Endothelial cell of umbilical vein (primary cell): ENCODE data around the gene SCPEP1. TPM values are rescaled to one million over a fixed set of nuclear protein-coding genes. Genes with fewer than 3 reads are reported as not detected.

Experiments
- BruUV-seq: library from RNA; stranded (reverse); fragments of 400-500 nt; replicated peaks from 2 replicates; lab custom pipeline; 2021; lab: Mats Ljungman, UMichigan
- CTCF ChIA-PET: fragments of 300-600, 350-600 bp; sonication (Branson Sonifier 250); formaldehyde crosslinking; loops from one replicate; lab custom pipeline; 2021; ENCODE audit warnings: antibody characterized with exemption, inconsistent platforms; lab: Charles Lee
- POLR2A ChIA-PET: fragments of 300-600, 350-600 bp; sonication (Branson Sonifier 250); formaldehyde crosslinking; loops from one replicate; lab custom pipeline; 2021; ENCODE audit warnings: antibody characterized with exemption, inconsistent platforms; lab: Charles Lee
- DNase-seq: peaks from one replicate; pipeline ENCODE4 v3.0.0-alpha.2; 2011; ENCODE audit warnings: low read depth, low spot score
- FAIRE-seq: peaks from 2 replicates; lab custom pipeline; 2011; peaks lifted over from hg19 to GRCh38; lab: Jason Lieb, UNC
- H2AFZ ChIP-seq: 2 replicates; pipeline ENCODE4 v1.6.0; 2012; ENCODE audit warnings: low read depth, low read length, control low read depth, inconsistent platforms
- H3K27ac ChIP-seq: 2 replicates; pipeline ENCODE4 v1.5.1; 2011; ENCODE audit warnings: low read depth, mild to moderate bottlenecking, control low read depth, low read length, moderate library complexity; ENCODE audit not compliant: insufficient read depth
- H3K27me3 ChIP-seq, 2 experiments: 2 replicates each; pipeline versions ENCODE4 v1.6.0 to v1.6.1; 2011; ENCODE audit warnings: low read length in 2 of 2, mixed read lengths in 1 of 2; ENCODE audit not compliant: control insufficient read depth in 2 of 2, insufficient read depth in 2 of 2
- H3K36me3 ChIP-seq, 2 experiments: 2 replicates in 1 of 2; 3 replicates in 1 of 2; pipeline ENCODE4 v1.5.1; 2011; ENCODE audit warnings: low read length in 2 of 2, mild to moderate bottlenecking in 1 of 2, moderate library complexity in 1 of 2; ENCODE audit not compliant: control insufficient read depth in 2 of 2, insufficient read depth in 2 of 2; ENCODE audit errors: extremely low read depth in 1 of 2
- H3K4me1 ChIP-seq: 3 replicates; pipeline ENCODE4 v1.5.1; 2011; ENCODE audit warnings: mild to moderate bottlenecking, low read length; ENCODE audit not compliant: control insufficient read depth, insufficient read depth; ENCODE audit errors: extremely low read depth
- H3K4me2 ChIP-seq: 2 replicates; pipeline ENCODE4 v1.6.1; 2011; ENCODE audit warnings: low read length, control low read depth, mixed read lengths; ENCODE audit not compliant: insufficient read depth
- H3K4me3 ChIP-seq, 3 experiments: fragments of 200-600 bp in 1 of 3; sonication (generic), shearing (Covaris generic) in 1 of 3; replicated peaks in 1 of 3; 2 replicates each; pipeline ENCODE4 v1.5.1; 2011 to 2016; ENCODE audit warnings: control low read depth in 3 of 3, low read length in 3 of 3, mild to moderate bottlenecking in 2 of 3, inconsistent platforms in 1 of 3, low read depth in 1 of 3, moderate library complexity in 1 of 3; ENCODE audit not compliant: insufficient read depth in 1 of 3
- H3K79me2 ChIP-seq: 2 replicates; pipeline ENCODE4 v1.6.0; 2012; ENCODE audit warnings: low read length, inconsistent platforms; ENCODE audit not compliant: control insufficient read depth, insufficient read depth
- H3K9ac ChIP-seq: replicated peaks from 2 replicates; pipeline ENCODE3; 2011; ENCODE audit warnings: low read length, control low read depth; ENCODE audit not compliant: insufficient read depth; ENCODE audit errors: extremely low read depth
- H3K9me1 ChIP-seq: replicated peaks from 3 replicates; pipeline ENCODE4 v1.6.0; 2011; ENCODE audit warnings: mild to moderate bottlenecking, low read length; ENCODE audit not compliant: control insufficient read depth, insufficient read depth; ENCODE audit errors: extremely low read depth
- H3K9me3 ChIP-seq: replicated peaks from 2 replicates; pipeline ENCODE4 v1.5.1; 2012; ENCODE audit warnings: low read length, inconsistent platforms; ENCODE audit not compliant: control insufficient read depth, insufficient read depth
- H4K20me1 ChIP-seq: replicated peaks from 2 replicates; pipeline ENCODE3; 2011; ENCODE audit warnings: mild to moderate bottlenecking, low read length; ENCODE audit not compliant: control insufficient read depth, insufficient read depth; ENCODE audit errors: extremely low read depth
- CTCF ChIP-seq, 2 donors: IDR thresholded peaks; 1 replicate in 1 of 2; 2 replicates in 1 of 2; pipeline ENCODE4 v1.5.1; 2011; ENCODE audit warnings: low read length in 2 of 2, mild to moderate bottlenecking in 2 of 2, moderate library complexity in 2 of 2, control low read depth in 1 of 2, inconsistent platforms in 1 of 2, low read depth in 1 of 2; ENCODE audit not compliant: insufficient read depth in 1 of 2; ENCODE audit errors: extremely low read depth in 1 of 2
- EZH2 ChIP-seq: IDR thresholded peaks from 2 replicates; pipeline ENCODE4 v1.6.1; 2012; ENCODE audit warnings: borderline replicate concordance, low read depth, mild to moderate bottlenecking, moderate library complexity, low read length, inconsistent platforms; ENCODE audit not compliant: severe bottlenecking
- FOS ChIP-seq: IDR thresholded peaks from 2 replicates; pipeline ENCODE4 v1.6.1; 2011; ENCODE audit warnings: mild to moderate bottlenecking, low read length, moderate library complexity, borderline replicate concordance; ENCODE audit not compliant: insufficient read depth
- GATA2 ChIP-seq: IDR thresholded peaks from 2 replicates; pipeline ENCODE4 v1.7.0; 2011; ENCODE audit warnings: low read depth, mild to moderate bottlenecking, moderate library complexity, mixed read lengths, low read length; ENCODE audit not compliant: insufficient read length, insufficient read depth
- JUN ChIP-seq: IDR thresholded peaks from 2 replicates; pipeline ENCODE4 v1.6.1; 2011; ENCODE audit warnings: borderline replicate concordance, low read depth; ENCODE audit not compliant: insufficient read length, insufficient read depth
- MAX ChIP-seq: IDR thresholded peaks from 2 replicates; pipeline ENCODE4 v1.6.1; 2011; ENCODE audit not compliant: insufficient read depth, insufficient read length
- MYC ChIP-seq: IDR thresholded peaks from one replicate; pipeline ENCODE4 v1.6.1; 2011; ENCODE audit warnings: mild to moderate bottlenecking, low read depth, low read length
- POLR2A ChIP-seq: IDR thresholded peaks from 2 replicates; pipeline ENCODE4 v1.6.1; 2012; ENCODE audit warnings: low read depth, mild to moderate bottlenecking, control low read depth, low read length
- POLR2AphosphoS5 ChIP-seq: IDR thresholded peaks from 2 replicates; pipeline ENCODE4 v1.6.1; 2012; ENCODE audit warnings: low read depth, mild to moderate bottlenecking, control low read depth, low read length, moderate library complexity; ENCODE audit not compliant: insufficient read depth
- dilution Hi-C: fragments of 300-500 bp; cut with MboI; formaldehyde crosslinking; loops from one replicate; pipeline ENCODE4 v1.15.0; 2019; ENCODE audit warnings: low sequenced_read_pairs; ENCODE audit not compliant: extremely low pct_ligation_motif_present
- intact Hi-C: fragments of 100-400 bp; cut with micrococcal nuclease; formaldehyde crosslinking; loops from one replicate; pipeline ENCODE4 v1.10.0; 2022
- polyA plus RNA-seq, 4 experiments: library from polyadenylated mRNA; depleted of rRNA in 3 of 4; stranded (reverse) in 3 of 4; unstranded in 1 of 4; fragments of >200 nt; gene quantifications; 2 replicates each; pipeline versions ENCODE4 v1.2.1 to v1.2.3, GENCODE V29; 2011 to 2012; ENCODE audit warnings: missing spikeins in 1 of 4
- total RNA-seq: library from RNA; stranded (reverse); gene quantifications from 2 replicates; pipeline ENCODE4 v1.2.3, GENCODE V29; 2021

Gene SCPEP1
- total and polyA plus RNA-seq, 2 donors (not counting 3 experiments of a cell fraction or from before 2014, with no cell fraction given), result 38.6 to 43.6 TPM

- no peaks in the 10 kb centered on the region for H4K20me1 ChIP-seq
- no peaks in the 10 kb centered on the region for H3K9me3 ChIP-seq
- no peak overlapping the region for H3K4me2 ChIP-seq
- ChIA-PET POLR2A (no interaction called here), CTCF (interaction anchor here (1.1 kb wide), 1 partner anchor 24 kb away, joined by 3 read pairs; no protein-coding TSS in a partner anchor)
- no peaks in the 10 kb centered on the region for H3K79me2 ChIP-seq
- dilution Hi-C loops, result no loop called here
- no peaks in the 10 kb centered on the region for H3K4me1 ChIP-seq
- no TSS peak for BruUV-seq
- H2AFZ ChIP-seq, result no peak overlapping the region
- no peak overlapping the region for H3K9ac ChIP-seq
- H3K9me1 ChIP-seq, result no peaks in the 10 kb centered on the region
- peaks cover 2 to 12% of the 10 kb centered on the region in 2 experiments for H3K27me3 ChIP-seq
- H3K36me3 ChIP-seq, result no peaks in the 10 kb centered on the region
- DNase-seq (no peak), FAIRE-seq (no peak)
- intact Hi-C loops, result no loop called here
- H3K4me3 ChIP-seq, result no peak overlapping the region
- no peak overlapping the region for H3K27ac ChIP-seq
- TF ChIP-seq MAX (no peak), CTCF (IDR thresholded peaks at IDR 0.05; ENCODE audit: extremely low read depth in 1 of 2, insufficient read depth in 1 of 2, low read depth in 1 of 2, low read length in 2 of 2) (no peak), POLR2A (no peak), FOS (no peak), JUN (no peak), GATA2 (no peak), POLR2AphosphoS5 (no peak), MYC (no peak), EZH2 (no peak)
Measured at GRCh38 chr17:57051886-57052361, 74.0 kb downstream of the SCPEP1 start.

Other genes starting within 250 kb of the SCPEP1 start
- 5.6 and 5.8 TPM in 2 replicates for gene C17orf67, start 144.2 kb upstream of the SCPEP1 start, total RNA-seq
- gene C17orf67, start 144.2 kb upstream of the SCPEP1 start, polyA plus RNA-seq, result 1.9 and 2.4 TPM in 2 replicates
- 20.3 and 22.9 TPM in 2 replicates for gene DGKE, start 144.0 kb upstream of the SCPEP1 start, total RNA-seq
- 4.9 and 6.4 TPM in 2 replicates for gene DGKE, start 144.0 kb upstream of the SCPEP1 start, polyA plus RNA-seq
- gene TRIM25, start 64.1 kb upstream of the SCPEP1 start, total RNA-seq, result 69.4 and 98.4 TPM in 2 replicates
- gene TRIM25, start 64.1 kb upstream of the SCPEP1 start, polyA plus RNA-seq, result 42.8 and 51.1 TPM in 2 replicates
- gene COIL, start 17.1 kb upstream of the SCPEP1 start, total RNA-seq, result 17.6 and 20.6 TPM in 2 replicates
- 2.7 and 4.2 TPM in 2 replicates for gene COIL, start 17.1 kb upstream of the SCPEP1 start, polyA plus RNA-seq
- gene AKAP1, start 107.1 kb downstream of the SCPEP1 start, total RNA-seq, result 20.9 and 23.9 TPM in 2 replicates
- 23.9 and 27.7 TPM in 2 replicates for gene AKAP1, start 107.1 kb downstream of the SCPEP1 start, polyA plus RNA-seq